ENCODE results near the gene SLC9A1.

Gene SLC9A1

GRCh38 chr1:27113861-27114260 lies 41.1 kb downstream of the SLC9A1 start:
- Histone ChIP-seq H3K27ac (peak overlapping the region in 1 of 21 experiments; percentile 83), H3K4me3 (no peak overlapping the region)

- peak overlapping the region in 20 of 21 experiments; percentile 30 to 86 (median 68) for H3K27ac ChIP-seq
Observed at GRCh38 chr1:27111626-27112573, 43.0 kb downstream of the SLC9A1 start.

GRCh38 chr1:27109103-27109822 lies 45.7 kb downstream of the SLC9A1 start:
- H3K4me3 ChIP-seq = no peak overlapping the region
- peak overlapping the region in 4 of 21 experiments; percentile 7 to 42 (median 34) for H3K27ac ChIP-seq

More at GRCh38 chr1:27111626-27112573, 43.0 kb downstream of the SLC9A1 start:
- no peak overlapping the region for H3K4me3 ChIP-seq

- Histone ChIP-seq H3K4me3 (no peak overlapping the region), H3K27ac (peak overlapping the region in 1 of 21 experiments; percentile 7)
Observed at GRCh38 chr1:27108588-27108987, 46.3 kb downstream of the SLC9A1 start.

- Histone ChIP-seq H3K4me3 (no peak overlapping the region), H3K27ac (peak overlapping the region in 2 of 21 experiments; percentile 8 to 39)
Observed at GRCh38 chr1:27106561-27107323, 48.2 kb downstream of the SLC9A1 start.

- H3K27ac ChIP-seq = no peak overlapping the region
- H3K4me3 ChIP-seq = no peak overlapping the region
Observed at GRCh38 chr1:27105018-27105417, 49.9 kb downstream of the SLC9A1 start.

- no peak overlapping the region for H3K4me3 ChIP-seq
- H3K27ac ChIP-seq = no peak overlapping the region
Observed at GRCh38 chr1:27103498-27103897, 51.4 kb downstream of the SLC9A1 start.

- Histone ChIP-seq H3K27ac (no peak overlapping the region), H3K4me3 (no peak overlapping the region)
Observed at GRCh38 chr1:27102707-27103468, 52.0 kb downstream of the SLC9A1 start.

GRCh38 chr1:27102134-27102706 lies 52.7 kb downstream of the SLC9A1 start:
- Histone ChIP-seq H3K27ac (no peak overlapping the region), H3K4me3 (no peak overlapping the region)

- H3K27ac ChIP-seq = no peak overlapping the region
Observed at GRCh38 chr1:27101696-27102095, 53.2 kb downstream of the SLC9A1 start.

GRCh38 chr1:27101054-27101491 lies 53.9 kb downstream of the SLC9A1 start:
- no peak overlapping the region for H3K4me3 ChIP-seq
- H3K27ac ChIP-seq = peak overlapping the region in 8 of 21 experiments; percentile 76 to 86 (median 82)

More at GRCh38 chr1:27101696-27102095, 53.2 kb downstream of the SLC9A1 start:
- no peak overlapping the region for H3K4me3 ChIP-seq

GRCh38 chr1:27100335-27101053 lies 54.4 kb downstream of the SLC9A1 start:
- no peak overlapping the region for H3K4me3 ChIP-seq
- H3K27ac ChIP-seq = peak overlapping the region in 17 of 21 experiments; percentile 58 to 90 (median 82)

GRCh38 chr1:27099587-27100334 lies 55.2 kb downstream of the SLC9A1 start:
- peak overlapping the region in 20 of 21 experiments; percentile 20 to 90 (median 81) for H3K27ac ChIP-seq
- H3K4me3 ChIP-seq = no peak overlapping the region

- H3K4me3 ChIP-seq = no peak overlapping the region
- H3K27ac ChIP-seq = peak overlapping the region; percentile 20 to 90 (median 81)
Observed at GRCh38 chr1:27099135-27099586, 55.8 kb downstream of the SLC9A1 start.

GRCh38 chr1:27098431-27099134 lies 56.3 kb downstream of the SLC9A1 start:
- no peak overlapping the region for H3K4me3 ChIP-seq
- peak overlapping the region; percentile 20 to 90 (median 81) for H3K27ac ChIP-seq

GRCh38 chr1:27097484-27097917 lies 57.4 kb downstream of the SLC9A1 start:
- peak overlapping the region in 12 of 21 experiments; percentile 49 to 90 (median 82) for H3K27ac ChIP-seq
- no peak overlapping the region for H3K4me3 ChIP-seq

All from skin epidermis (tissue), 12 donors.